Measurements from ENCODE around the gene UBE2N. TPM values are rescaled to one million over a fixed set of nuclear protein-coding genes. Genes with fewer than 3 reads are reported as not detected.

UBE2N gene
- polyA plus RNA-seq, 5 donors, result 131 to 167 (median 142) TPM

DNA sequence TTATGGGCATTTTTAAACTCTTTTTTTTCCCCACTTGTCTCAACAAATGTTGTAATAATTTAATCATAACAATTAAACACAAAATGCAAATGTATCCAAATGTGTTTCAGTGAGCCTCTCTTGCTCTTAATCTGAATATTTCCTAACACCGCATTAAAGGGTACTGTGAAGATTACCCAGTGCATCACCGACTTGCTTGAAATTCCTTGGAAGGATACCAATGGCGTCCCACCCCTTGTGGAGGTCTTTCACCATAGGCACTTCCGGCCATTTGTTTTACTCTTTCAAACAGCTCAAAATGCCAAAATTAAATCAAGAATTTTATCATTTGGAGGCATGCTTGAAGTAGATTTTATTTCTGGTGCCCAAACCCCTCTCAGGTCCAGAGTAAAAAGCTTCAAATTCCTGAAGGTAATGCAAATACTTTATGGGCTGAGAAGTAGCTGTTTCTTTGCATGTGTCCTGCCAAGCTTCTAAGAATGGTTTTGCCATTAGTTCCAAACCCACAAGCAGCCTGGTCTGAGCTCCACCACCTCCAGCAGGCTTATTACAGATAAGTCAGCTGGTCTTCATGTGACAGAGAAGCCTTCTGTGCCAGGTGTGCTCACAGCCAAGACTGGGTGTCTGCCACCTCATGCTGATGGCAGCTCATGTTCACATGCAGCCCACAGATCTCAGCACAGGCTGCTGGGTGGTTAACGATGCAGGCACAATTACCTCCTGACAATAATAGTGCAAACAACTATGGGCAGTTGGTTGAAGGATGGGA is 80.4 kb downstream of the UBE2N start:
- no peak for DNase-seq

- DNase-seq, result no peak
Observed at GRCh38 chr12:93360688-93361087, 81.1 kb downstream of the UBE2N start.

DNA sequence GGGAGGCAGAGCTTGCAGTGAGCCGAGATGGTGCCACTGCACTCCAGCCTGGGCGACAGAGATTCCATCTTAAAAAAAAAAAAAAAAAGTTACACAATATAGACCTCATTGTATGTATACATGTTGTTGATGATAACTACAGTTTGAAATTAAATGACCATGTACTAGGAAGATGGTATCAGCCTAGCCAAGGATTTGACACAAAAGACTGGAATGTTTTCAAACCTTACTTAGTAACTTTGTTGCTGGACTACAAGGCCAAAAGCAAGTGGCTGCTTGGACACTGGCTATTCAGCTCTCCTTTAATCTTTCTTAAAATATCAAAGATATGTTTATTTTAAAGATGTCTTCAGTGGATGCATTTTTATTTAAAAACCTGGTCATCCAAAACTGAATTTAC is 82.9 kb downstream of the UBE2N start:
- no peak for DNase-seq

GRCh38 chr12:93358058-93358457 is 83.7 kb downstream of the UBE2N start:
- no peak for DNase-seq

GRCh38 chr12:93356214-93356613 is 85.5 kb downstream of the UBE2N start:
- no peak for DNase-seq

Other genes with a start within 250 kb of the UBE2N start
- gene NUDT4, start 64.0 kb downstream of the UBE2N start, polyA plus RNA-seq (ENCODE audit: insufficient read depth in 1 of 5, insufficient read length in 5 of 5, low replicate concordance in 1 of 5), result 100 to 1,000 TPM in 4 of 5 donors, 10 to 100 TPM in 1; 99.7 to 136 (median 116) TPM
- gene MRPL42, start 25.6 kb upstream of the UBE2N start, polyA plus RNA-seq (ENCODE audit: insufficient read depth in 1 of 5, insufficient read length in 5 of 5, low replicate concordance in 1 of 5), result 10 to 100 TPM; 52.5 to 69.7 (median 67.2) TPM
- 10 to 100 TPM; 27.0 to 40.7 (median 35.2) TPM for gene SOCS2, start 130.7 kb upstream of the UBE2N start, polyA plus RNA-seq (ENCODE audit: insufficient read depth in 1 of 5, insufficient read length in 5 of 5, low replicate concordance in 1 of 5)
- 10 to 100 TPM in 4 of 5 donors, 1 to 10 TPM in 1; 9.1 to 13.3 (median 10.4) TPM for gene CRADD, start 235.4 kb upstream of the UBE2N start, polyA plus RNA-seq (ENCODE audit: insufficient read depth in 1 of 5, insufficient read length in 5 of 5, low replicate concordance in 1 of 5)

Measured in right lung (tissue), 5 donors.